ENCODE measurements around the gene CHST11. TPM values are rescaled to one million over a fixed set of nuclear protein-coding genes. Genes with fewer than 3 reads are reported as not detected.

CHST11 gene
- total RNA-seq, 1 donor from 2014 or later: 7.7 TPM

GRCh38 chr12:104502638-104503037 is 45.9 kb downstream of the CHST11 start:
- H3K4me1 ChIP-seq: peaks cover 32% of the 10 kb centered on the region
- H4K20me1 ChIP-seq (ENCODE audit: low read depth): peaks cover 45% of the 10 kb centered on the region
- peaks cover 68% of the 10 kb centered on the region for H3K4me1 Mint-ChIP-seq
- H3K4me3 Mint-ChIP-seq: no peak overlapping the region
- peaks cover 26% of the 10 kb centered on the region for H3K79me2 ChIP-seq (ENCODE audit: low read depth)
- H3K4me2 ChIP-seq: no peak overlapping the region
- peaks cover 2% of the 10 kb centered on the region for H3K27me3 Mint-ChIP-seq (ENCODE audit: insufficient read depth, low read depth)
- H3K4me3 ChIP-seq: no peak overlapping the region
- no peaks in the 10 kb centered on the region for H3K27me3 ChIP-seq
- no peaks in the 10 kb centered on the region for H3K9me3 ChIP-seq (ENCODE audit: low read depth)
- no peak overlapping the region for H3K9ac ChIP-seq
- H3K27ac Mint-ChIP-seq: no peak overlapping the region
- H3K9me3 Mint-ChIP-seq: no peaks in the 10 kb centered on the region
- DNase-seq (ENCODE audit: low spot score): no peak
- no peaks in the 10 kb centered on the region for H3K36me3 ChIP-seq
- TF ChIP-seq CTCF (IDR thresholded peaks at IDR 0.05) (no peak), EZH2 (IDR thresholded peaks at IDR 0.05) (no peak), EZH2phosphoT487 (IDR thresholded peaks at IDR 0.05) (no peak)
- no peak overlapping the region for H2AFZ ChIP-seq (replicated peaks)
- H3F3A ChIP-seq (ENCODE audit: low read depth): no peaks in the 10 kb centered on the region
- peaks cover 2% of the 10 kb centered on the region for H3K36me3 Mint-ChIP-seq
- no peak overlapping the region for H3K27ac ChIP-seq

- Histone ChIP-seq H3K4me1 (peaks cover 32% of the 10 kb centered on the region), H3K27me3 (no peaks in the 10 kb centered on the region), H3K79me2 (ENCODE audit: low read depth) (peaks cover 26% of the 10 kb centered on the region), H3K4me2 (no peak overlapping the region), H3K4me3 (no peak overlapping the region), H3K27ac (no peak overlapping the region), H3F3A (ENCODE audit: low read depth) (no peaks in the 10 kb centered on the region), H4K20me1 (ENCODE audit: low read depth) (peaks cover 42% of the 10 kb centered on the region), H3K9ac (no peak overlapping the region), H3K9me3 (ENCODE audit: low read depth) (no peaks in the 10 kb centered on the region), H3K36me3 (no peaks in the 10 kb centered on the region), H2AFZ (replicated peaks) (no peak overlapping the region)
- Mint-ChIP-seq H3K4me1 (peaks cover 68% of the 10 kb centered on the region), H3K4me3 (no peak overlapping the region), H3K27ac (no peak overlapping the region), H3K27me3 (ENCODE audit: insufficient read depth, low read depth) (peaks cover 2% of the 10 kb centered on the region), H3K36me3 (peaks cover 2% of the 10 kb centered on the region), H3K9me3 (no peaks in the 10 kb centered on the region)
- no peak for DNase-seq (ENCODE audit: low spot score)
- TF ChIP-seq CTCF (IDR thresholded peaks at IDR 0.05): no peak
- no peak for TF ChIP-seq EZH2phosphoT487 (IDR thresholded peaks at IDR 0.05)
- no peak for TF ChIP-seq EZH2 (IDR thresholded peaks at IDR 0.05)
Observed at GRCh38 chr12:104503191-104503590, 46.4 kb downstream of the CHST11 start.

GRCh38 chr12:104504146-104504545 is 47.4 kb downstream of the CHST11 start:
- Histone ChIP-seq H3F3A (ENCODE audit: low read depth) (no peaks in the 10 kb centered on the region), H3K9ac (no peak overlapping the region), H3K79me2 (ENCODE audit: low read depth) (peaks cover 20% of the 10 kb centered on the region), H3K4me2 (no peak overlapping the region), H3K27ac (no peak overlapping the region), H3K4me1 (peaks cover 28% of the 10 kb centered on the region), H3K4me3 (no peak overlapping the region), H4K20me1 (ENCODE audit: low read depth) (peaks cover 39% of the 10 kb centered on the region), H3K36me3 (no peaks in the 10 kb centered on the region), H3K9me3 (ENCODE audit: low read depth) (no peaks in the 10 kb centered on the region), H2AFZ (replicated peaks) (no peak overlapping the region), H3K27me3 (no peaks in the 10 kb centered on the region)
- no peak for DNase-seq (ENCODE audit: low spot score)
- Mint-ChIP-seq H3K36me3 (peaks cover 2% of the 10 kb centered on the region), H3K9me3 (no peaks in the 10 kb centered on the region), H3K4me1 (peaks cover 59% of the 10 kb centered on the region), H3K27me3 (ENCODE audit: insufficient read depth, low read depth) (peaks cover 2% of the 10 kb centered on the region), H3K27ac (no peak overlapping the region), H3K4me3 (no peak overlapping the region)
- TF ChIP-seq EZH2 (IDR thresholded peaks at IDR 0.05) (no peak), EZH2phosphoT487 (IDR thresholded peaks at IDR 0.05) (no peak)

DNA sequence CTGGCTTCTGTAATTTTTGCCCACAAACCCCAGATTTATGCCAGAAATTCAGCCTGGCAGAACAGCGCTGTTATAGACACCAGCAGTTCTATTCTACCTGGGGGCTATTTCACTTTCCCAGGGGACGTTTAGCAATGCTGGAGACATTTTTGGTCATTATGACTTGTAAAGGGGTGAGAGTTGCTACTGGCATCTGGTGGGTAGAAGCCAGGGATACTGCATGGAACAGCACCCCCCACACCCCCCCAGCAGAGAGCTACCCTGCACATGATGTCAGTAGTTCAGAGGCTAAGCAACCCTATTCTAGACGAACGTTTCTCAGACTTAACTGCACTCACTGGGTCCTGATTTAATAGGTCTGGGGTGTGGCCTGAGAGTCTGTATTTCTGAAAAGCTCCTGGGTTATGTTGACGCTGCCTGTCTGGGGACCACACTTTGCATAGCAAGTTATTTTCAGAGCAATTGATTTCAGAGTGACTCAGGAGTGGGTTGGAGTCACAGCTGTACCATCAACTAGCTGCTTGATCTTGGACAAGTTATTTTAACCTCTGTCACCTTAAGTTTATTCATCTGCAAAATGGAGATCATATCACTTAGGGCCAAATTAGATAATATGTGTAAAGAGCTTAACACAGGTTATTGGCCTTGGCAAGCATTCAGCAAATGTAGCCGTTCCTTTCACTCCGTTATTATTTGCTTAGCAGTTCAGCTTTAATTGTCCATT is 48.5 kb downstream of the CHST11 start:
- TF ChIP-seq CTCF (IDR thresholded peaks at IDR 0.05) (no peak), EZH2phosphoT487 (IDR thresholded peaks at IDR 0.05) (no peak), EZH2 (IDR thresholded peaks at IDR 0.05) (no peak)
- Histone ChIP-seq H3K27ac (no peak overlapping the region), H3K4me3 (no peak overlapping the region), H3K79me2 (ENCODE audit: low read depth) (peaks cover 23% of the 10 kb centered on the region), H3K4me2 (no peak overlapping the region), H3F3A (ENCODE audit: low read depth) (no peaks in the 10 kb centered on the region), H3K4me1 (peaks cover 18% of the 10 kb centered on the region), H2AFZ (replicated peaks) (no peak overlapping the region), H4K20me1 (ENCODE audit: low read depth) (peaks cover 29% of the 10 kb centered on the region), H3K9me3 (ENCODE audit: low read depth) (no peaks in the 10 kb centered on the region), H3K9ac (no peak overlapping the region), H3K36me3 (no peaks in the 10 kb centered on the region), H3K27me3 (no peaks in the 10 kb centered on the region)
- Mint-ChIP-seq H3K4me1 (peaks cover 48% of the 10 kb centered on the region), H3K4me3 (no peak overlapping the region), H3K36me3 (peaks cover 2% of the 10 kb centered on the region), H3K27me3 (ENCODE audit: insufficient read depth, low read depth) (peaks cover 2% of the 10 kb centered on the region), H3K9me3 (no peaks in the 10 kb centered on the region), H3K27ac (no peak overlapping the region)
- DNase-seq (ENCODE audit: low spot score): no peak

Data from neural progenitor cell (in vitro differentiated cells).